GM18858 (cell line): ENCODE measurements around the gene ZFYVE26.
"Not testable (repeated sequence)": the region's sequence is repeated elsewhere in the genome, so short reads cannot be mapped to it uniquely, and the experiment has no call there.

Source experiments
- ATAC-seq: cut with Tn5 transposase; IDR thresholded peaks from one replicate; pipeline ENCODE4 v1.9.1; 2021; ENCODE audit not compliant: unreplicated experiment

ZFYVE26 gene

DNA sequence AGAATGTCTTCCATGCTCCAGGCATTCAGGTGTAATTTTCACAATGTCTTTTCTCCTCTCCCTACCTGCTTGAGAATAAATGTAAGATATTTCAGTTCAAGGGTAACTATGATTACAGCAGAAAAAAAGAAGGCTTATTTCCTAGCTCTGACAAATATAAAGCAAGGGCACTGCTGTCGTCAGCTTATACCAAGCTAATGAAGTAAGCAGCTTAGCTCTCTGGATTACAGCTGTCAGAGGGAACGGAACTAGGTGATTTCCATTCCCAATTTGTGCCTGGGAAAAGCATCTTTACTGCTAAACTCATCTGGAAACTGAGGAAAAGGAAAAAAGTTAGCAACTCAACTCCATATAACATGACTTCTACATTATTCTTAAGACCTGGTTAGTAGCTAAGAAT is 56.5 kb downstream of the ZFYVE26 start:
- ATAC-seq = no peak

DNA sequence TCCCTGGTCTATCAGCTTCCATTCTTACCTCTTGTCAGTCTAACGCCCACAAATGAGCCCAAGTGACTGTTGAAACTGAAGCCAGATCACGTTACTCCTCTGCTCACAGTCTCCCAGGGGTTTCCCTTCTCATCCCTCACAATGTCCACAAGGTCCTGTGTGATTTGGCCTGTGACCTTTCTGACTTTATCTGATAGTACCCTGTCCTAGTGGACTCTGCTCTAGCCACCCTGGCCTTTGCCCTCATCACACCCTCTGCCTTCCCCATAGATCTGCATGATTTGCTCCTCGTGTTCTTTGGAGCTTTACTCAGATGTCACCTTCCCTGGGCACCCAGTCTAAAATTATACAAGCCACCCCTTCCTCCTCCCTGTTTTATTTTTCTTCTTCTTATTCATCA is 59.2 kb downstream of the ZFYVE26 start:
- no peak for ATAC-seq

DNA sequence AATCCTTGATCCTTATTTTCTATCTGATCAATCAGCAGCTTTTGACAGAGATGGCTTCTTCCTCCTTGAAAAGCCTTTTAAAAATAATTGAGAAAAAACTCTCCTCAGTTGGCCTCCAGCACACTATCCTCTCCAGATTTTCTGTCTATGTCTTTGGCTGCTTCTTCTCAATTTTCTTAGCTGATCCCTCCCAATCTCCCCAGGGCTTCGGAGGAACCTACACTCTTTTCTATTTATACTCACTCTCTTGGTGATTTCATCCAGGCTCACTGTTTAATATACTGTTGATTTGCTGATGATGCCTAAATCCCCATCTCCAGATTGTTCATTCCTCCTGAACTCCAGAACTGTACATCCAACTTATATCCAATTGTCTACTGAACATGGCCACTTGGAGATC is 59.9 kb downstream of the ZFYVE26 start:
- ATAC-seq = no peak

DNA sequence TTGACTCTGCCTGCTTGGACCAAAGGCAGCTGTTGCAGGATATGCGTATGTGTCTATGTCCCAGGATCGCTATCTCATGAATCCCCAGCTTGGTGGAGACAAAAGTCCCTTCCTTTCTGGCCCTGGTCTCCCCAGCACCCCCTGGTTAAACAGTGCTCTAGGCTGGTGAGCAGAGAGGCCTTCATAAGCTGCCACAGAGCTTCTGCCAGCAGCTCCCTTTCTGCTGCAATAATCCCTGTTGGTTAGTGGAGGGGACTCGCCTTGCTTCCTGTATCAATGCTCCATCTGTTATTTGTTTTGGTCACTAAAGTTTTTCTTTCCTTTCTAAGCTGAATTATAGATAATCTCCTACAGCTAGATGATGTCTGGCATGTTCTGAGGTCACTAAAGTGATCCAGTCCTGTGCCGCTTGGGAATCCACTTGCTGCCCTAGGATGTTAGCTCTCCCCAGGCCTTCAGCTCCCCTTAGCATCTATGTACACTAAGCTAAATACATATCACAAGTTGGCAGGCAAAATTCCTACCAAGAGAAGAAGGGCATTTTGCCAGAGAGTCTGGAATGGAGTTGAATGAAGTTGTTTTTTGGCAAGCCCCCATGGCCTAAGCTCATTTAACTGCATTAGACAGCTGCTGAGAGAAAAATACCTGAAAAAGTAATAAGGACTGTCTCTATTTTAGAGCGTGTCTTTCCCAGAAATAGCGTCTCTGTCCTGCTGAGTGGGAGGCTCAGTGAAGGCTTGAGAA is 66.9 kb downstream of the ZFYVE26 start:
- no peak for ATAC-seq

DNA sequence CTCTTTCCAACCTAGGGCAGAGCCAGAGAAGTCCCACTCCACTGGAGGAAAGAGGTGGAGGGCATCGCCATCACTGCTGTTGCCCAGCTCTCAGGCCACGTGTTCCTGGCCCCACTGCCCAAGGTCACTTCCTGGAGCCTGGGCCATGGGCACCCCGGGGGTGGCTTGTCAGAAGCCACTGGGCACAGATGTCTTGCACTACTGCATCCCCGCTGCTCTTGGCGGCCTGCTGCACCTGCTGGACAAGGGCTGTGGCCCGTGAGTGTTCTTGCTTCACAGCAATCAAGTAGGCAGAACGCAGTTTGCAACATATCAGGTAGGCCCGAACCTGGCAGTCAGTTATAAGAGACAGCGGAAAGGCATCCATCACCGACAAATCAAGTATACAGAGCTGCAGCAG is 68.1 kb downstream of the ZFYVE26 start:
- no peak for ATAC-seq

DNA sequence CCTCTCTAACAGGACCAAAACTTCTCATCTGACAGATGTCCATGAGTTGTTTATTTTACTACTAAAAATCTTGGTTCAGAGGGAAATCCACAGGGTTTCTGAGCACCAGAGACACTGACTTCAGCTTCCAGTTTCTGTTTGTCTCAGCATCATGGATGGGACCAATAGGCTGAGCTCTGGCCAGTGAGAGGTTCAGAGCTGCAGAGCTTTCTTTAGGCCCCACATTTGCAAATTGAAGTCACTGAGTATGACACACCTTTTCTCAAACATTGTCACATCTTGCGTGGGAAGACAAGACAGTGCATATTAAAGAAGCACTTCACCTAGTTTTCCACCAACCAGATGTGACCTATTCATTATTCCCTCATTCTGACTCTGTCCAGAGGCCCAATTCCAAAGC is 69.5 kb downstream of the ZFYVE26 start:
- ATAC-seq = no peak

DNA sequence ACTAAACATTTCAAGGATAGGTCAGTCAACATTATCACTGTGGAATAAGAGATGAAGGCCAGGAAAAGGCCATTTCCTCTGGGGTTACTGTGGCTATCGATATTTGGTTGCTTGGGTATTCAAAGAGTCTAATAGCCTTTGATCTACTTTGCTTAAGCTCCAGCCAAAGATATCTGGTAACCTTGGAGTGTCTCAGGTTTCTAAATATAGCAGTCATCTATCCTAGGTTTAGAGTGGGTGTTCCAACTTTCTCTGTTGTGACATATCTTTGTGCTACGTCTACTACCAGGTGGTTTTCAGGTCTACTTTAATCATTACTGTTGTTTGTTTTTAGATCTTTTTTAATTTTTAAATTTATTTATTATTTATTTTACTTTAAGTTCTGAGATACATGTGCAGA is 72.3 kb downstream of the ZFYVE26 start:
- ATAC-seq = no peak

DNA sequence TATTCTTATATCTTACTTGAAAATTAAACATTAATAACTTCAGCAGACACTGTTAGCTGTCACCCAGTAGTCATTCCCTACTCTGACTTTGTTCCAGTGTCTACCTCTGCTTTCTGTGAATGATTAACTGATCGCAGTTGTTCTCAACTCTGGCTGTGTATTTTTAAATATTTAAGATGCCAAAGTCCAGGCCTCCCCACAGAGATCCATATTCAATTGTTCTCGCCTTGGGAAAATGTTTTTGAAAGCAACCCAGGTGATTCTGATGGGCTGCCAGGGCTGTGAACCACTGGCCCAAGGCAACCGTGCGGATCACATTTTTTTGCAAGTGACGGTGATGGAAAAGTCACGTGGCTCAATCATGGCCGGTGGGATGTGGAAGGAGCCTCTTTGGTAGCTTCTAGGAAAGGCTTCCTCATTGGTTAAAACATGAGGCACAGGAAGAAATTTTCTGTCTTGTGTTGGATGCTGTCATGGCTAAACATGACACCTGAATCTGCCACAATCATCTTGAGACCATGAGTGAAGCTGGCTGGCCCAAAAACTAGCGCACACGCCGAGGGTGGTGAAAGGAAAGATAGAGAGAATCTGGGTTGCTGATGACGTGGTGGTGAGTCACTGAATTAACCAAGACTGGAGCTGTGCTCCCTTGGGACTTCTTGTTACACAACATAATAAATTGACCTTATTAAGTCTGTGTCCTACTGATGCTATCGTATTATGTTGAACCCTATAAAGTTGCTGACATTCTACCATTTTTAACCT is 77.5 kb downstream of the ZFYVE26 start:
- no peak for ATAC-seq

DNA sequence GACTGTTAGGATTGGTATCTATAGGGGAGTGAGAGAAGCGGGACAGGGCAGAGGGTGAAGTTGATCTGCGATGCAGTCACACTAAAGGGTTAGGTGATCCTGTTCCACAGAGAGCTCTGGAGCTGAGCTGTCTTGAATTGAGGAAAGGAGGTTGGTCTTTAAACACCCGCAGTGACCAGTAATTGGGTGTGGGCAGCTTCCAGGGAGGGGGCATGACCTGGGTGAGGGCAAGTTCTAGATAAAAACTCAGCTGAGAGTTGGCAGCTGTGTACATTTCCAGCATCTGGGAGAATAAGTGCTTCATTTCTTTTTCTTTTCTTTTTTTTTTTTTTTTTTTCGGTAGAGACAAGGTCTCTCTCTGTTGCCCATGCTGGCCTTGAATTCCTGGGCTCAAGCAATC is 79.6 kb downstream of the ZFYVE26 start:
- ATAC-seq = no peak

DNA sequence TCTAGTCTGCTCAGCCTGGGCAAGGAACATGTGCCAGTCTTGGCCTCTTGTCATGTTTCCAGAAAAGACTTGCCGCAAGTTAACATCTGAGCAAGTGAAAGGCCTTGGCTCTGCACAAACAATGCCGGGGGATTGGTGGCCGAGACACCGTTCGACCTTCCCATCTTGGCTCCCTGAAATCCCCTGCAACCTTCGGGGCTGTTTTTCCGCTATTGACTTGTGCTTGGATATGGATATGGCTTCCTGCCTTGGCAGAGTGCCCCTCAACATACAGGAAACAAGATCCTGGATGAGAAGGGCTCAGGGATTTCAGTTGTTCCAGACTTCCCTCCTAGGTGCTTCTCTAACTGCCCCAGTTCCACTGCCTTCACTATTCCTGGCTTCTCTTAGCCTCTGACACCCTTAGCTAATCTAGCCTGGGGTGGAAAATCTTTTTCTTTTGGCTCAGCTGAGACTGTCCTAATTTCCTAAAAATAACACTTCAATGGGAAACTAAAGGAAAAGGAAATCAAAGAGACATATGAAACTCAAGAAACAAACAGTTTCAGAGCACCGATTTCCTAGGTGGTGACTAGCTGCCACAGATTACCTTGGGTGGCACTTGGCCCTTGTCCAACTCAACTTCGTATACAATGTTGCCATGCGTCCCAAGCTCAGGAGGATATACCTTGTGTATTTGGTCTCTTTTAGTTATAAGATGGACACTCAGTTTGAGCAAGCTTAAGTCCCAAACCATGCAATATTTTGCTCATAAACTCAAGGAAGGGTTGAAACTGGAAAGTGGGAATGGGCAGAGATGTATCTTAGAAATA is 80.8 kb downstream of the ZFYVE26 start:
- no peak for ATAC-seq

DNA sequence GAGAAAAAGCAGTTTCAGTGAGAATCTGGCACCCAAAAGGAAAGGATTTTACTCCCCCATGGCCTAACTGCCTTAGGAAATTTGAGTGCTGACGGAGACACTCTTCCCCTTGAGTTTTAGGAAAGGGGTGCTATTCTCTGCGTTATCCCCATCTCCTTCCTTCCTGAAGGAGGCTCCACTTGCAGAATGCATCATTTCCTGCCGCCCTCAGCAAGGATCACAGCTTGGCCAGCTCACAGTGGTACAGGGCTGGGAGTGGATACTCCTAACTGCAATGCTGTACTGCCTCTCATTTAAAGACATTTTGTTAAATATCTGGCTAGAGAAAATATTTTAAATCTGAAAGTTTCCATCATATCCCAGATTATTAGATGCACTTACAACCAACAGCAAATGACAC is 81.7 kb downstream of the ZFYVE26 start:
- no peak for ATAC-seq

DNA sequence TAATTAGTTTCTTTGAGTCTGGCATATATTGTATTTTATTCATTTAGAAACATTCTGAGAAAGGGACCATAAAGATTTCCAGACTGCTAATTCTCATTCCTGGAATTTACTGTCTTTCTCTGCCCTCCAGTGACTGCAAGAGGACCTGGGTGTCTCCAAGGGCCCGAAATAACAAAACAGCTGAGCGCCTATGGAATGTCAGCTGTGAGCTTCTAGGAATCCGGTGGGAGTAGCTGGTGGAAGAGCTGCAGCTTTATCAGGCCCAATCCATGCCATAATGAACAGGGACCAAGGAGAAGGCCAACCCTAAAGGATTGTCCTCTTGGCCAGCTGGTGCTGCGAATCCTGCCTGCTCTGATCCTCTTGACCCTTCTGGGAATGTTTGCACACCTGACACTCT is 82.8 kb downstream of the ZFYVE26 start:
- ATAC-seq = no peak

DNA sequence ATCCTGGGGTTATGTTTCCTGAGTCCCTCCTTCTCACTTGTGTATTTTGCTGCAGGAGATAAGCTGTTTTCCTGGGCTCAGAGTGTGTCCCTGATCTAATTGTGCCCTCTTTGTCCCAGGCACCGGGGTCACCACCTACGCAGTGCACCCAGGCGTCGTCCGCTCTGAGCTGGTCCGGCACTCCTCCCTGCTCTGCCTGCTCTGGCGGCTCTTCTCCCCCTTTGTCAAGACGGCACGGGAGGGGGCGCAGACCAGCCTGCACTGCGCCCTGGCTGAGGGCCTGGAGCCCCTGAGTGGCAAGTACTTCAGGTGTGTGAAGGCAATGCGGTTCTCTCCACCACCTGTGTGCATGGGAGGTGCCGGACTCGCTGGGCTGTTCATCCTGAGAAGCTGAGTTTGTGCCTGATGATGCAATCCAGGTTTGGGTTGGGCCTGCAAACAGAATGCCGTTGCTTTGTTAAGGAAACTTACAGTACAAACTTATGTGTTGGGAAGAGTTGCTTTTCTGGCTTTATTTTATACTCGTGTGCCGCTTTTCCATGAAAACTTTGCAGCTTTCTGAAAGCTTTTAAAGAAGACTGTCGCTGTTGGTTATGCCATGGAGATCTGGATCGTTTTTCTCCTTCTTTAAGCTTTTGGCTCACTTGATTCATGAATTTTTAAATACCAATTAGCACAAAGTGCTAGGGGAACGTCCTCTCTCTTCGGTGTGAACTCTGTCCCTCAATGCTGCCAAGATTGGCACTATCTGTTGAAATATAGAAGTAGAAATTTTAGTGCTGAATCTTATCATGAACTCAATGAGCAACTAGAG is 87.1 kb downstream of the ZFYVE26 start:
- no peak for ATAC-seq

DNA sequence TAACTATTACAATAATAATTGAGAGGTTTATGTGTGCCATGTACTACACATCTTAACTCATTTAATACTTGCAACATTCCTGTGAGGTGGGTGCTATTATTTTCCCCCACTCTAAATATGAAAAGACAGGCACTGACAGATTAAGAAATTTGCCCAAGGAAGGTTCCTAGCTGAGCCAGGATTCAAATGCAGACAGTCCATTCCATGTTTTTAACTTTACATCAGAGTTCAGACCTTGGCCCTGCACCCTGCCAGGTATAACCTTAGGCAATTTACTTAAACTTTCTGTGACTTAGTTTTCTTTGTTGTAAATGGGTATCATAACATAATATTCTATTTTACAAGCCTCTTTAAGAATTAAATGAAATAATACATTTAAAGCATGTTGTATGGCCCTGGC is 88.1 kb downstream of the ZFYVE26 start:
- ATAC-seq = no peak

DNA sequence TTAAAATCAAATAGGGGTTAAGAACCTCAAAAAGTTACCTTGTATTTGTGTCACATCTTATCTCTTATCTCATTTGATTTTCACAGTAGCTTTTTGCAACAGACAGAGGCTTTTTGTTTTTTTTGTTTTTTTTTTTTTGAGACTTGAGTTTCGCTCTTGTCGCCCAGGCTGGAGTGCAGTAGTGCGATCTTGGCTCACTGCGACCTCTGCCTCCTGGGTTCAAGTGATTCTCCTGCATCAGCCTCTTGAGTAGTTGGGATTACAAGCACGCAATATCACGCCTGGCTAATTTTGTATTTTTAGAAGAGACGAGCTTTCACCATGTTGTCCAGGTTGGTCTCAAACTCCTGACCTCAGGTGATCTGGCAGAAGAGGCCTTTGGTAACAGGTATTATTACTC is 89.0 kb downstream of the ZFYVE26 start:
- ATAC-seq = no peak

DNA sequence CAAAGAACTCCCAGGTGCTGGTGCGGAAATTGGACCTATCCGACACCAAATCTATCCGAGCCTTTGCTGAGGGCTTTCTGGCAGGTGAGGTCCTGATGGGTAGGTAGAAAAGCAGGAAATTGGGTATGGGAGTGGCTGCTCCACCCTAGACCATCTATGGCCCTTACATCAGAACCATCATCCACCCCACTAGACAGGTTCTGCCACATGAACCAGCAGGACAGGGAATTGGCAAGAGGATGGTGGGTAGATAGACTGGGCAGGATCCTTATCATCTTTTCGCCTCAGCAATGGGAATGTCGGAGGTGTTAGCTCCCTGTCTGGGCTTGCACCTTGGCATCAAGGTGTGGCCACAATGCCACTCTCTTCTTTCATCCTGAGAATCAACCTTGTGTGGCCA is 91.2 kb downstream of the ZFYVE26 start:
- ATAC-seq = no peak

DNA sequence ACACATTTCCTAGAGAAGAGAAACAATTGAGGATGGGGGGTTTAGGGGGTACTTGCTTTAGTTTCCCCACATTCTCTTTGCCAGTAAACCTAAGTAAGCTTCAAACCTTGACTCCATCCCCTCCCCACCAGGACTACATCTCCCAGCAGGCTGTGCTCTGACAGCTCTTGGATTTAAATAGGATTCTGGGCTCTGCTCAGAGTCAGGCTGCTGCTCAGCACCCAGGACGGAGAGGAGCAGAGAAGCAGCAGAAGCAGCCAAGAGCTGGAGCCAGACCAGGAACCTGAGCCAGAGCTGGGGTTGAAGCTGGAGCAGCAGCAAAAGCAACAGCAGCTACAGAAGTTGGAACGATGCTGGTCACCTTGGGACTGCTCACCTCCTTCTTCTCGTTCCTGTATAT is 94.1 kb downstream of the ZFYVE26 start:
- no peak for ATAC-seq

DNA sequence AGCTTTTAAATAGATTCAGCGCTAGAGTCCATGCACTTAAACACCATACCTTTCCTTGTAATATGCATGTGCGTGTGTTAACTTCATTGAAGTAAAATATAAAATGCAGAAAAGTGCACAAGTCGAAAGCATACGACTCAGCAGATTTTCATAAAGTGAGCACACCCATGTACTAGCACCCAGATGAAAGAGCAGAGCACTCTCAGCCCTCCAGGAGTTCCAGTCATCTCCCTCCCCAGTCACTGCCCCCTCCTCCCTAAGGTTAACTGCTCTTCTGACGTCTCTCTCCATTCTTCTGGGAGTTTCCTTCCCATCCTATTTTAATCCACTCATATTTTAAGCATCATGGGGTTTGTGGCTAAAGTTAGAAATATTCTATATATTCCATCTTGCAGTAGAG is 94.5 kb downstream of the ZFYVE26 start:
- ATAC-seq = no peak

DNA sequence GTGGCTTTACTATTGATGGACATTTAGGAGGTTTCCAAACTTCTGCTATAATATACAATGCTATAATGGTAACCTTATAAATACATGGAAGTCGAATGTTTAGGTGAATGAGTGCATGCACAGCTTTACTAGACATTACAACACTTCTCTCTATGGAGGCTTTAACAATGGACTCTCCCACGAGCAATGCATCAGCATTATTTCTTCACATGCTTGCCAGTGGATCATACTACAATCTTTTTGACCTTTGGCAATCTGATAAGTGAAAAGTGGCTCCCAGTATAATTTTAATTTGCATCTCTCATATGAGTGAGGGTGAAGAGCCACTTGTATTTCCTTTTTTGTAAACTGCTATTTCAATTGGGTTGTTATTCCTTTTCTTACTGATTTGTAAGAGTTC is 96.5 kb downstream of the ZFYVE26 start:
- no peak for ATAC-seq

DNA sequence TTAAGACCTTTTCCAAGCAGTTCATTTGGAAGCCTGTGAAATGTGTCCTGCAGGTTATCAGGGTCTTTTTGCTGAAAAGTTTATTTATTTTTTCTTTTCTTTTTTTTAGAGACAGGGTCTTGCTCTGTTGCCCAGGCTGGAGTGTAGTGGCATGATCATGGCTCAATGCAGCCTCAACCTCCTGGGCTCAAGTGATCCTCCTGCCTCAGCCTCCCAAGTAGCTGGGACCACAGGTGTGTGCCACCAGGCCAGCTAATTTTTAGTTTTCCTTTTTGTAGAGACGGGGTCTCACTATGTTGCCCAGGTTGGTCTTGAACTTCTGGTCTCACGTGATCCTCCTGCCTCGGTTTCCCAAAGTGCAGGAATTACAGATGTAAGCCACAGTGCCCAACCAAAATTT is 97.0 kb downstream of the ZFYVE26 start:
- not testable (repeated sequence) for ATAC-seq

DNA sequence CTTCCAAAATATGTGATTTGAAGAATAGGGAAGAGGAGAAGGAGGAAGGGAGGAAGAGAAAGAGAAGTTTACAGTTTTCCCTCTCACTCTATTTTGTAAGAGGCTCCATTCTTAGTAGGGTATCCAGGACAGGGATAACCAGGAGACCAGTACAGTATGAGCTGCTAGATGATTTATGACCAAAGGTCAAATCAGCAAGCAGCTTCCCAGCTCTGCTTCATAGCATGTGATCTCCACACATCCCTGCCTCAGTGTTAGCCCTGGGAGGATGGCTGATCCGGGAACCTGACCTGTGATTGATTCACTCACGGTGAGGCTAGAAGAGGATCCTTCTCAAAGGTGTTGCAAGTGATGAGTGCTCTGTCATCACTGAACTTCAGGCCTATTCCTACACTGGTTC is 98.1 kb downstream of the ZFYVE26 start:
- no peak for ATAC-seq
